Measurements from ENCODE around the gene VPS37C. TPM values are rescaled to one million over a fixed set of nuclear protein-coding genes. Genes with fewer than 3 reads are reported as not detected.

Gene VPS37C
- total and polyA plus RNA-seq, 2 of the 13 experiments (the other 11 are each of a cell fraction or from before 2014, with no cell fraction given): 7.5 to 8.8 TPM

GRCh38 chr11:61118406-61118805 is 42.8 kb downstream of the VPS37C start (continued):
- TF ChIP-seq DZIP1 (CRISPR knock-in tag; IDR thresholded peaks at IDR 0.05) (no peak), ZNF280D (CRISPR knock-in tag; IDR thresholded peaks at IDR 0.05) (no peak), ZBTB38 (CRISPR knock-in tag; IDR thresholded peaks at IDR 0.05) (no peak), ISL2 (CRISPR knock-in tag; IDR thresholded peaks at IDR 0.05) (no peak), ZNF577 (CRISPR knock-in tag; IDR thresholded peaks at IDR 0.05; ENCODE audit: borderline replicate concordance, low read depth) (no peak)

DNA sequence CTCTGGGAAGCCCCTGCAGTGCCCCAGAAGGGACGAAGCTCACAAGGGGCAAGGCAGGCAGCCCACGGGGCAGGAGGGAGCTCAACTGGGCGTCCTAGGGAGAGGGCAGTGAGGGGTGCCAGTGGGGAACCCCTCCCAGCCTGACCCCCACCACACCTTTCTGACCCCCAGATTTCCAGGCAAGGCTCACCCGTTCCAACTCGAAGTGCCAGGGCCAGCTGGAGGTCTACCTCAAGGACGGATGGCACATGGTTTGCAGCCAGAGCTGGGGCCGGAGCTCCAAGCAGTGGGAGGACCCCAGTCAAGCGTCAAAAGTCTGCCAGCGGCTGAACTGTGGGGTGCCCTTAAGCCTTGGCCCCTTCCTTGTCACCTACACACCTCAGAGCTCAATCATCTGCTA is 43.2 kb downstream of the VPS37C start:
- Histone ChIP-seq H3K27ac (ENCODE audit: extremely low read length, insufficient read depth, low read length) (no peak overlapping the region), H3K36me3 (replicated peaks in 1 of 2; ENCODE audit: control insufficient read depth in 1 of 2, insufficient read depth in 2 of 2, low read length in 2 of 2) (no peaks in the 10 kb centered on the region), H3K79me2 (ENCODE audit: insufficient read depth, low read length) (no peaks in the 10 kb centered on the region), H4K20me1 (ENCODE audit: insufficient read depth, low read length) (no peaks in the 10 kb centered on the region), H3K9me3 (ENCODE audit: low read length) (no peaks in the 10 kb centered on the region), H3K9ac (ENCODE audit: insufficient read depth, low read depth, low read length) (no peak overlapping the region), H2AFZ (ENCODE audit: low read length) (no peak overlapping the region), H3K27me3 (ENCODE audit: control insufficient read depth in 1 of 2, insufficient read depth in 2 of 2, low read length in 2 of 2) (peaks cover 0 to 59% of the 10 kb centered on the region in 2 experiments; a peak in 4 of 5 replicates), H3K4me2 (ENCODE audit: low read depth, low read length) (no peak overlapping the region), H3K4me1 (ENCODE audit: insufficient read depth, low read length) (no peaks in the 10 kb centered on the region), H3K4me3 (replicated peaks in 1 of 3; ENCODE audit: insufficient read depth in 1 of 3, low read depth in 2 of 3, low read length in 3 of 3) (no peak overlapping the region)
- no peak for FAIRE-seq
- intact Hi-C loops (cut with micrococcal nuclease; ENCODE audit: unreplicated experiment): no loop called here
- DNase-seq (ENCODE audit: low spot score): no peak
- 0% methylated on average over 3 of the region's 9 CpGs for WGBS (ENCODE audit: low lambda C conversion rate)
- TF ChIP-seq KLF6 (CRISPR knock-in tag; IDR thresholded peaks at IDR 0.05): no peak
- TF ChIP-seq, protein P1, sequence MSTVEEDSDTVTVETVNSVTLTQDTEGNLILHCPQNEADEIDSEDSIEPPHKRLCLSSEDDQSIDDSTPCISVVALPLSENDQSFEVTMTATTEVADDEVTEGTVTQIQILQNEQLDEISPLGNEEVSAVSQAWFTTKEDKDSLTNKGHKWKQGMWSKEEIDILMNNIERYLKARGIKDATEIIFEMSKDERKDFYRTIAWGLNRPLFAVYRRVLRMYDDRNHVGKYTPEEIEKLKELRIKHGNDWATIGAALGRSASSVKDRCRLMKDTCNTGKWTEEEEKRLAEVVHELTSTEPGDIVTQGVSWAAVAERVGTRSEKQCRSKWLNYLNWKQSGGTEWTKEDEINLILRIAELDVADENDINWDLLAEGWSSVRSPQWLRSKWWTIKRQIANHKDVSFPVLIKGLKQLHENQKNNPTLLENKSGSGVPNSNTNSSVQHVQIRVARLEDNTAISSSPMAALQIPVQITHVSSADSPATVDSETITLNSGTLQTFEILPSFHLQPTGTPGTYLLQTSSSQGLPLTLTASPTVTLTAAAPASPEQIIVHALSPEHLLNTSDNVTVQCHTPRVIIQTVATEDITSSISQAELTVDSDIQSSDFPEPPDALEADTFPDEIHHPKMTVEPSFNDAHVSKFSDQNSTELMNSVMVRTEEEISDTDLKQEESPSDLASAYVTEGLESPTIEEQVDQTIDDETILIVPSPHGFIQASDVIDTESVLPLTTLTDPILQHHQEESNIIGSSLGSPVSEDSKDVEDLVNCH (CRISPR knock-in tag; IDR thresholded peaks at IDR 0.05): no peak
- ATAC-seq: no peak
- POLR2A ChIA-PET: no interaction called here
- in situ Hi-C loops (cut with HindIII; ENCODE audit: extremely low pct_ligation_motif_present, low pct_unique_long_range_greater_than_20kb): no loop called here
- CTCF ChIA-PET (ENCODE audit: low intra/inter-chr PET ratio, low total read pairs): no interaction called here
- BruUV-seq (replicated peaks): no TSS peak

Measured in HepG2 (cell line).